Chondrocyte (in vitro differentiated cells): Measurements from ENCODE around the gene SCUBE1. TPM values are rescaled to one million over a fixed set of nuclear protein-coding genes. Genes with fewer than 3 reads are reported as not detected.
A peak's percentile ranks its signal among the peaks of the same experiment; 100 is the strongest.

Experiments
- DNase-seq: peaks from one replicate; pipeline ENCODE4 v3.0.0; 2021; ENCODE audit warnings: mixed read lengths, low spot score
- H3K27ac Mint-ChIP-seq: one replicate; pipeline ENCODE4 v1.8.0; 2021; ENCODE audit warnings: mild to moderate bottlenecking, moderate library complexity, mixed read lengths; ENCODE audit not compliant: unreplicated experiment
- H3K27me3 Mint-ChIP-seq: 2 replicates; pipeline ENCODE4 v1.8.0; 2021; ENCODE audit warnings: low read depth, mixed read lengths
- H3K36me3 Mint-ChIP-seq: 2 replicates; pipeline ENCODE4 v1.8.0; 2021; ENCODE audit warnings: low read depth, mixed read lengths
- H3K4me1 Mint-ChIP-seq: 2 replicates; pipeline ENCODE4 v1.8.0; 2021; ENCODE audit warnings: low read depth, mild to moderate bottlenecking, mixed read lengths
- H3K4me3 Mint-ChIP-seq: one replicate; pipeline ENCODE4 v1.8.0; 2021; ENCODE audit warnings: mild to moderate bottlenecking, moderate library complexity, mixed read lengths; ENCODE audit not compliant: unreplicated experiment
- H3K9me3 Mint-ChIP-seq: 2 replicates; pipeline ENCODE4 v1.8.0; 2021; ENCODE audit warnings: low read depth, mixed read lengths
- CTCF ChIP-seq: fragments of 200-600 bp; sonication (generic); IDR thresholded peaks from 2 replicates; pipeline ENCODE4 v1.5.0; 2021; ENCODE audit warnings: antibody characterized with exemption, mild to moderate bottlenecking, moderate library complexity
- total RNA-seq: library from RNA; stranded (reverse); gene quantifications from 3 replicates; pipeline ENCODE4 v1.2.1, GENCODE V29; 2021

Gene SCUBE1
- total RNA-seq, 1 donor from 2014 or later = 3.2 TPM

GRCh38 chr22:43213051-43213450 lies 130.1 kb downstream of the SCUBE1 start:
- Mint-ChIP-seq H3K9me3 (no peaks in the 10 kb centered on the region), H3K27ac (peak overlapping the region; percentile 45), H3K36me3 (peaks cover 4% of the 10 kb centered on the region), H3K4me1 (no peaks in the 10 kb centered on the region), H3K4me3 (no peak overlapping the region), H3K27me3 (peaks cover 8% of the 10 kb centered on the region)
- no peak for TF ChIP-seq CTCF
- DNase-seq = no peak

GRCh38 chr22:43212434-43212952 lies 130.7 kb downstream of the SCUBE1 start:
- no peak for DNase-seq
- no peak overlapping the region for H3K27ac Mint-ChIP-seq
- peaks cover 8% of the 10 kb centered on the region for H3K27me3 Mint-ChIP-seq
- no peaks in the 10 kb centered on the region for H3K4me1 Mint-ChIP-seq
- no peak for TF ChIP-seq CTCF
- H3K36me3 Mint-ChIP-seq = peaks cover 4% of the 10 kb centered on the region
- H3K9me3 Mint-ChIP-seq = no peaks in the 10 kb centered on the region
- H3K4me3 Mint-ChIP-seq = no peak overlapping the region

- peaks cover 4% of the 10 kb centered on the region for H3K36me3 Mint-ChIP-seq
- H3K27ac Mint-ChIP-seq = no peak overlapping the region
- no peaks in the 10 kb centered on the region for H3K9me3 Mint-ChIP-seq
- no peak overlapping the region for H3K4me3 Mint-ChIP-seq
- DNase-seq = peak; percentile 62
- TF ChIP-seq CTCF = no peak
- H3K4me1 Mint-ChIP-seq = no peaks in the 10 kb centered on the region
- peaks cover 8% of the 10 kb centered on the region for H3K27me3 Mint-ChIP-seq
Observed at GRCh38 chr22:43211941-43212433, 131.2 kb downstream of the SCUBE1 start.

- no peaks in the 10 kb centered on the region for H3K9me3 Mint-ChIP-seq
- H3K27ac Mint-ChIP-seq = no peak overlapping the region
- H3K27me3 Mint-ChIP-seq = peaks cover 8% of the 10 kb centered on the region
- peaks cover 4% of the 10 kb centered on the region for H3K36me3 Mint-ChIP-seq
- H3K4me3 Mint-ChIP-seq = no peak overlapping the region
- peak; percentile 84 for DNase-seq
- TF ChIP-seq CTCF = no peak
- H3K4me1 Mint-ChIP-seq = no peaks in the 10 kb centered on the region
Observed at GRCh38 chr22:43210631-43211515, 132.3 kb downstream of the SCUBE1 start.

GRCh38 chr22:43209971-43210370 lies 133.2 kb downstream of the SCUBE1 start:
- H3K36me3 Mint-ChIP-seq = no peaks in the 10 kb centered on the region
- no peak for TF ChIP-seq CTCF
- peaks cover 1% of the 10 kb centered on the region for H3K27me3 Mint-ChIP-seq
- H3K9me3 Mint-ChIP-seq = no peaks in the 10 kb centered on the region
- no peak overlapping the region for H3K27ac Mint-ChIP-seq
- DNase-seq = peak; percentile 90
- H3K4me1 Mint-ChIP-seq = no peaks in the 10 kb centered on the region
- no peak overlapping the region for H3K4me3 Mint-ChIP-seq
